Activated T-cell treated with anti-CD3 and anti-CD28 coated beads, Interleukin-2, amount 50 U/mL, for 4 hours (primary cell): ENCODE measurements around the gene AGRN. TPM values are rescaled to one million over a fixed set of nuclear protein-coding genes. Genes with fewer than 3 reads are reported as not detected.
A peak's percentile ranks its signal among the peaks of the same experiment; 100 is the strongest.
"Not testable (repeated sequence)": the region's sequence is repeated elsewhere in the genome, so short reads cannot be mapped to it uniquely, and the experiment has no call there.

Source experiments
- ATAC-seq, 2 donors: fragments of 200-7000 bp; cut with Tn5 transposase; one replicate each; pipeline ENCODE4 v1.10.0; 2021
- DNase-seq: peaks from one replicate; pipeline ENCODE4 v3.0.0-alpha.2; 2020
- H3K27me3 Mint-ChIP-seq: one replicate; pipeline ENCODE4 v1.8.0; 2021; ENCODE audit warnings: low read depth, mixed read lengths
- H3K36me3 Mint-ChIP-seq: one replicate; pipeline ENCODE4 v1.8.0; 2022; ENCODE audit warnings: mixed read lengths; ENCODE audit not compliant: insufficient read depth
- H3K4me1 Mint-ChIP-seq: one replicate; pipeline ENCODE4 v1.8.0; 2021; ENCODE audit warnings: low read depth, mixed read lengths
- H3K4me3 Mint-ChIP-seq: one replicate; pipeline ENCODE4 v1.8.0; 2021; ENCODE audit warnings: mild to moderate bottlenecking, moderate library complexity, mixed read lengths
- H3K9me3 Mint-ChIP-seq: one replicate; pipeline ENCODE4 v1.8.0; 2021; ENCODE audit warnings: mixed read lengths
- total RNA-seq, 3 donors: library from RNA; stranded (reverse); gene quantifications; one replicate each; pipeline ENCODE4 v1.2.1, GENCODE V29; 2021

Gene AGRN
- total RNA-seq, 3 donors from 2014 or later: 12.0 to 18.0 (median 15.2) TPM

DNA sequence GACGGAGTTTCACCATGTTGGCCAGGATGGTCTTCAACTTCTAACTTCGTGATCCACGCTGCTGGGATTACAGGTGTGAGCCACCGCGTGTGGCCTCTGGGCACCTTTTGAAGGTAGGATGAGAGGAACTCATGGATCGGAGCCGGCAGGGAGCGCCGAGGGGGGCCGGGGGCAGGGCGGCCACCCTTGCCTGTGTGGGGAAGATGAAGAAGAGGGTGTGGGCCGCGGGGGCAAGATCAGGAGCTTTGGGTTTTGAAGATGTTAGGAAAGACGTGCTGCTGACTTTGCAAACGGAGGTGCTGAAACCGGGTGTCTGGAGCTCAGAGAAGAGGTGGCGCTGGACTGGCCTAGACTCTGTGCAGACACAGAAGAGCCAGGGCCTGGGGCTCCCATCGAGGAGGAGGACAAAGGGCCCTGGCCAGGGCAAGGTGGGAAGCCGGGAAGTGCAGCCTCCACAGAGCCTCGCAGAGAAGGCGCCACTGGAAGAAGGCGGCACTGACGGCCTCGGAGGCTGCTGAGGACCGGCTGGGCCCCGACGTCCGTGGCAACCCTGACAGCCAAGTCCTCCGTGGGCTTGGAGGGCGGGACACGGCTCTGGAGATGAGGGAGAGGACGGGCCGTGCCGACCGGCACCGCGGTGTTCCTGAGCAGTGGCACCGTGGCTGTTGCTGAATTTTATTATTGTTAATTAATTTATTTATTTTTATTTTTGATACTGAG lies 40.5 kb downstream of the AGRN start:
- DNase-seq (no peak), ATAC-seq (no peak)
- peak overlapping the region; percentile 80 for H3K4me3 Mint-ChIP-seq
- peaks cover 24% of the 10 kb centered on the region for H3K27me3 Mint-ChIP-seq
- H3K9me3 Mint-ChIP-seq: no peaks in the 10 kb centered on the region
- no peaks in the 10 kb centered on the region for H3K36me3 Mint-ChIP-seq
- H3K4me1 Mint-ChIP-seq: peaks cover 27% of the 10 kb centered on the region

DNA sequence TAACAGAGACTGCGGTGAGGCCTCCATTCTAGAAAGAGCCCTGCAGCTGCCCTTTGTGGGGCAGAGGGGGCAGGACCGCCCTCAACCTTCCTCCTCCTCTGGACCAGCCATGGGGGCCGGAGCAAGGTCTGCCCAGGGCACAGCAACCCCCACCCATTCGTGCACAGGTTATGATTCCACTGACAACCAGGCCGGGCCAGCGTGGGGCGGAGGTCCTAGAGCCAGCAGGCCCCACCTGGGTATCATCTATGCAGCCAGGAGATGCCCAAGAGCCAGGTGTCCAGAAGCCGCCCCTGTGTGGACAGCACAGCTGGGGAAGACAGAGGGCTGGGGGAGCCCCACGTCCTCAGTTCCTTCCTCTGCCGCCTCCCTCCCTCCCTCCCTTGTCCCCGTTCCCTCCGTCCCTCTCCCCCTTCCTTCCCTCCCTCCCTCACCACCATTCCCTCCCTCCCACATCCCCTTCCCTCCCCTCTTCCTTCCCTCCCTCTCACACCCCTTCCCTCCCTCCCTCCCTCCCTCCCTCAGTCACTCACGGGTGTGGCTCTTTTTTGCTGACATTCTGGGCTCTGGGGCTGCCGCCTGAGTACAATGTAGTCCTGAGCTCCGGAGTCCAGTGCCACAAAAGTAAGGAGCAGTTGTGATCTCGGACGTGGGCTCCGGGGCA lies 41.9 kb downstream of the AGRN start:
- DNase-seq (no peak), ATAC-seq (no peak)
- Mint-ChIP-seq H3K4me3 (peak overlapping the region; percentile 66), H3K9me3 (no peaks in the 10 kb centered on the region), H3K27me3 (peaks cover 24% of the 10 kb centered on the region), H3K4me1 (peaks cover 33% of the 10 kb centered on the region), H3K36me3 (no peaks in the 10 kb centered on the region)

- no peak for ATAC-seq
- DNase-seq: no peak
- Mint-ChIP-seq H3K4me3 (peak overlapping the region; percentile 65), H3K9me3 (no peaks in the 10 kb centered on the region), H3K4me1 (peaks cover 33% of the 10 kb centered on the region), H3K27me3 (peaks cover 23% of the 10 kb centered on the region), H3K36me3 (no peaks in the 10 kb centered on the region)
These were observed 42.6 kb downstream of the AGRN start for GRCh38 chr1:1062348-1063163.

DNA sequence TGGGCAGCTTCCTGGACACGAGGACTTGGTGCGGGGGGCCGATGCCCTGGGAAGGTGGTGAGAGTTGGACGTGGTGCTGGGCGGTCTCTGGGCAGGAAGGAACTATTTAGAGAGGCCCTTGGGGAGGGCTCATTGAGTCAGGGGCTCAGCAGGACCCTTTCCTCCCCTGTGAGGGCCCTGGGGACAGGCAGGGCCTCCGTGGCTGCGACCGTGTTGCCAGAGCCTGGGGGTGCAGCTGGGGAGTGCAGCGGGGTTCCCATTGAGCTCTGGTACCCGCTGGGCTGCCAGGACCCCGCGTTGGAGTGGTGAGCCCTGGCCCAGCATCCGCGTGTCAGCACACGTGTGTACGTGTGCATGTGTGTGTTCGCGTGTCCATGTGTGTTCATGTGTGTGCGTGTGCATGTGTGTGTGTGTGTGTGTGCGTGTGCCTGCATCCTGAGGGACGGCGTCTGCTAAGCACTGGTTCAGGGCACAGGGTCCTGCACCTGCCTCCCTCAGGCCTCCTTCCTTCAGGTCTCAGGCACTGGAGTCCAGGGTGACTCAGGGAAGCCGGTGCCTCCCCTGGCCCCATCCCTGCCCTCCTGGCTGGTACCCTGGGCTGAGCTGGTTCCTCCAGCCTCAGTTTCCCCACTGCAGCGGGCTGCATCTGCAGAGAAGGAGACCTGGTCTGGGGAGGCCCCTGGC lies 43.5 kb downstream of the AGRN start:
- Mint-ChIP-seq H3K9me3 (no peaks in the 10 kb centered on the region), H3K36me3 (no peaks in the 10 kb centered on the region), H3K27me3 (peaks cover 15% of the 10 kb centered on the region), H3K4me1 (peaks cover 35% of the 10 kb centered on the region), H3K4me3 (peak overlapping the region; percentile 65)
- no peak for ATAC-seq
- DNase-seq: no peak

- Mint-ChIP-seq H3K9me3 (no peaks in the 10 kb centered on the region), H3K36me3 (no peaks in the 10 kb centered on the region), H3K27me3 (peaks cover 10% of the 10 kb centered on the region), H3K4me1 (peaks cover 35% of the 10 kb centered on the region), H3K4me3 (peak overlapping the region; percentile 65)
- DNase-seq (peak; percentile 91), ATAC-seq (peak; percentile 75 to 79)
These were observed 44.3 kb downstream of the AGRN start for GRCh38 chr1:1063945-1064831.

- ATAC-seq (no peak), DNase-seq (no peak)
- Mint-ChIP-seq H3K36me3 (no peaks in the 10 kb centered on the region), H3K9me3 (no peaks in the 10 kb centered on the region), H3K4me1 (peaks cover 32% of the 10 kb centered on the region), H3K4me3 (peak overlapping the region; percentile 27), H3K27me3 (peaks cover 6% of the 10 kb centered on the region)
These were observed 45.5 kb downstream of the AGRN start for GRCh38 chr1:1065265-1065939.

GRCh38 chr1:1065940-1066304 lies 46.0 kb downstream of the AGRN start:
- peak overlapping the region; percentile 27 for H3K4me3 Mint-ChIP-seq
- not testable (repeated sequence) for H3K9me3 Mint-ChIP-seq, H3K27me3 Mint-ChIP-seq

GRCh38 chr1:1066403-1067283 lies 46.7 kb downstream of the AGRN start:
- Mint-ChIP-seq H3K36me3 (no peaks in the 10 kb centered on the region), H3K4me3 (no peak overlapping the region), H3K9me3 (no peaks in the 10 kb centered on the region), H3K27me3 (peaks cover 2% of the 10 kb centered on the region), H3K4me1 (peaks cover 28% of the 10 kb centered on the region)
- no peak for ATAC-seq
- DNase-seq: no peak

More at GRCh38 chr1:1065940-1066304, 46.0 kb downstream of the AGRN start:
- DNase-seq, ATAC-seq, H3K36me3 Mint-ChIP-seq: not testable (repeated sequence)
- peaks cover 31% of the 10 kb centered on the region for H3K4me1 Mint-ChIP-seq

DNA sequence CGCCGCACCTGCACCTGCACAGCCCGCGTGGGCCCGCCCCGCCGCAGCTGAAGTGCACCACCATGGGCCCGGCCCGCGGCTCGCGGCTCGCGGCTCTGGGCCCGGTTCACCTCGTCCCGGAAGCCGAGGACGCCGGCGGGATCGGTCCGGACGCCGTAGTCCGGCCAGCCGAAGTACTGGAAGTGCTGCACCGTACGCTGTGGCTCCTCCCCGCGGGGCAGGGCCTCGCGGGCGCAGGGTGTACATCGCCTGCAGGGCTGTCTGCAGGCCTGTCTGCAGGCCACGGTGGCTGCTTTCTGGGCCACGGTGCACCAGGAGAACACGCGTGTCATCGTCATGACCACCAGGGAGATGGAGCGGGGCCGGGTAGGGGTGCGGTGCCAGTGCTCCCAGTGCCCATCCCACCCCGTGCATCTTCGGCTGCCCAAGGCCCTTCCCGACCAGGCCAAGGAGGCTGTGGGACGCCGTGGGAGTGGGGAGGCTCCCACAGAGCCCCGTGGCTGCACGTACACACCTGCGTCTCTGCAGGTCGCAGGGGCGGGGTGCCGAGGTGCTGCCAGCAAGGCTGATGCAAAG lies 47.5 kb downstream of the AGRN start:
- H3K4me3 Mint-ChIP-seq: no peak overlapping the region
- ATAC-seq: no peak
- peaks cover 2% of the 10 kb centered on the region for H3K27me3 Mint-ChIP-seq
- H3K4me1 Mint-ChIP-seq: peaks cover 27% of the 10 kb centered on the region
- DNase-seq: no peak
- no peaks in the 10 kb centered on the region for H3K9me3 Mint-ChIP-seq
- no peaks in the 10 kb centered on the region for H3K36me3 Mint-ChIP-seq

DNA sequence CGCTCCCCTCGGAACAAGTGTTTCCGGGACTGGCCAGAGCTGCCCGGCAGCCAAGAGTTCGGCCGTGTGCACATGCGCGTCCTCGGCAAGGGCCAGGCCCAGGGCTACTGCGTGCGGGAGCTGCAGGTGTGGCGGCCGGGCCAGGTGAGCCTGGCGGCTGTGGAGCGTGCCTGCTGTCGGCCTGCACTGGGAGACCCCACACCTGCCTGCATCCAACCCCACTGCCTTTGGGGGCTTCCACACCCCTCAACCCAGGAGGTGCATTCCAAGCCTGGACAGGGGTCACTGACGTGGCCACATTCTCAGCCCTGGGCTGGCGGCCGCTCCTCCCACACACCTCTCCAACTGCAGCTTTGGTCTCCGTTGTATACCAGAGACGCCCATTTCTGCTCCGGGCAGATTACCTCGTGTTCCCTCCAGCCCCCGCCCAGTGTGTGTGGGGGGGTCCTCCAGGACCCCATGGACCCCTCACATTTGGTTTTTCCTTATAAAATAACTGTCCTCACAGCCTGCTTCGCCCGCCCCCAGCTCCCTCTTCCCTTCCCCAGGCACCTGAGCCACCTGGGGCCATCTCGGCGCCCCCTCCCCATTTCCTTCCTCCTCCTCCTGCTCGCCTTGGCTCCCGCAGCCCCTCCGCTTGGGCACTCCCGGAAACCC lies 48.1 kb downstream of the AGRN start:
- Mint-ChIP-seq H3K4me1 (peaks cover 21% of the 10 kb centered on the region), H3K27me3 (peaks cover 7% of the 10 kb centered on the region), H3K9me3 (no peaks in the 10 kb centered on the region), H3K36me3 (no peaks in the 10 kb centered on the region), H3K4me3 (peak overlapping the region; percentile 66)
- no peak for ATAC-seq
- no peak for DNase-seq

DNA sequence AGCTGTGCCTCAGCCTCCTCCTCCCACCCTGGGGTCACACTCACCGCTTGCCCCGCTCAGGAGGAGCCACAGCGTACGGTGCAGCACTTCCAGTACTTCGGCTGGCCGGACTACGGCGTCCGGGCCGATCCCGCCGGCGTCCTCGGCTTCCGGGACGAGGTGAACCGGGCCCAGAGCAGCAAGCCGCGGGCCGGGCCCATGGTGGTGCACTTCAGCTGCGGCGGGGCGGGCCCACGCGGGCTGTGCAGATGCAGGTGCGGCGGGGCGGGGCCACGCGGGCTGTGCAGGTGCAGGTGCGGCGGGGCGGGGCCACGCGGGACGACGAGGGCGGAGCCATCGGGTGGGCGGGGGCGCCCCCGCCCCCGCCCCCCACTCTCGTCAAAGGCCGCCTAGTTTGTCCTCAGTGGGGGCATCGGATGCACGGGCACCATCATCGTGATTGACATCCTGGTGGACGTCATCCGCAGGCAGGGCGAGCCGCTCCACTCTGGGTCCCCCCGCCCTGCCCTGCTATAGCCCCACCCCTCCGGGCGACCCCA lies 48.7 kb downstream of the AGRN start:
- ATAC-seq (peak in 1 of 2 donors; percentile 5), DNase-seq (peak; percentile 45)
- no peaks in the 10 kb centered on the region for H3K9me3 Mint-ChIP-seq
- H3K27me3 Mint-ChIP-seq: peaks cover 7% of the 10 kb centered on the region
- peak overlapping the region; percentile 66 for H3K4me3 Mint-ChIP-seq
- peaks cover 18% of the 10 kb centered on the region for H3K4me1 Mint-ChIP-seq
- no peaks in the 10 kb centered on the region for H3K36me3 Mint-ChIP-seq
